Nephron progenitor cell (in vitro differentiated cells): ENCODE measurements around the gene PARD3.

Experiments used
- DNase-seq: peaks from one replicate; pipeline ENCODE4 v3.0.0; 2021
- H3K27ac Mint-ChIP-seq: 2 replicates; pipeline ENCODE4 v1.8.0; 2021; ENCODE audit warnings: mild to moderate bottlenecking, moderate library complexity, mixed read lengths
- H3K27me3 Mint-ChIP-seq: 2 replicates; pipeline ENCODE4 v1.8.0; 2021; ENCODE audit warnings: mild to moderate bottlenecking, low read depth, mixed read lengths; ENCODE audit not compliant: poor library complexity
- H3K36me3 Mint-ChIP-seq: 2 replicates; pipeline ENCODE4 v1.8.0; 2021; ENCODE audit warnings: low read depth, mixed read lengths
- H3K4me1 Mint-ChIP-seq: 2 replicates; pipeline ENCODE4 v1.8.0; 2021; ENCODE audit warnings: mixed read lengths
- H3K4me3 Mint-ChIP-seq: 2 replicates; pipeline ENCODE4 v1.8.0; 2021; ENCODE audit warnings: mild to moderate bottlenecking, moderate library complexity, mixed read lengths
- H3K9me3 Mint-ChIP-seq: 2 replicates; pipeline ENCODE4 v1.8.0; 2021; ENCODE audit warnings: mild to moderate bottlenecking, moderate library complexity, mixed read lengths
- CTCF ChIP-seq: fragments of 200-600 bp; sonication (generic); IDR thresholded peaks from 2 replicates; pipeline ENCODE4 v1.5.0; 2021; ENCODE audit warnings: antibody characterized with exemption

The PARD3 gene

GRCh38 chr10:34780818-34781380 is 34.2 kb downstream of the PARD3 start:
- peak; percentile 61 for DNase-seq
- Mint-ChIP-seq H3K9me3 (no peaks in the 10 kb centered on the region), H3K36me3 (peaks cover 15% of the 10 kb centered on the region), H3K27ac (peak overlapping the region; percentile 19), H3K27me3 (peaks cover 4% of the 10 kb centered on the region), H3K4me1 (peaks cover 56% of the 10 kb centered on the region), H3K4me3 (peak overlapping the region; percentile 70)
- no peak for TF ChIP-seq CTCF

DNA sequence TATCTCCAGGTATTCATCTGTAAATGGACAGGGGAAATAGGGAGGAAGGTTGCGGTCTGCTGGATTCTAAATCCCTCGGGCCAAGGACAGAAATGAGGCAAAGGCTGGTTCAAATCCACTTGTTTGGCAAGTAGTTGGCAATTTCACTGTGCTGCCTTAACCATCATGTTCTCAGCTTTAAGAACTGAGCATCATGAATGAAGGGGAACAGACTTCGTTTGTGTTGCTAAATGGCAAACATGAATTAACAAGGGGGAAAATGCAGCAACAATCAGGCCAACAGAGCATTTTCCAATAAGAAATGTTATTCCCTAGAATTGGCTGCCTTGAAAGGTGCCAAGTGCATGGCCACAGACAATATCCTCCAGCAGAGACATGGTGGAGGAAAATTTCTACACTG is 36.9 kb downstream of the PARD3 start:
- H3K4me1 Mint-ChIP-seq: peaks cover 53% of the 10 kb centered on the region
- TF ChIP-seq CTCF: no peak
- H3K36me3 Mint-ChIP-seq: peaks cover 10% of the 10 kb centered on the region
- no peaks in the 10 kb centered on the region for H3K9me3 Mint-ChIP-seq
- no peak overlapping the region for H3K4me3 Mint-ChIP-seq
- no peak for DNase-seq
- H3K27me3 Mint-ChIP-seq: peaks cover 3% of the 10 kb centered on the region
- peak overlapping the region; percentile 49 for H3K27ac Mint-ChIP-seq

GRCh38 chr10:34776090-34776690 is 38.9 kb downstream of the PARD3 start:
- no peak for DNase-seq
- H3K27ac Mint-ChIP-seq: no peak overlapping the region
- peaks cover 3% of the 10 kb centered on the region for H3K27me3 Mint-ChIP-seq
- no peak overlapping the region for H3K4me3 Mint-ChIP-seq
- no peaks in the 10 kb centered on the region for H3K9me3 Mint-ChIP-seq
- H3K36me3 Mint-ChIP-seq: peaks cover 10% of the 10 kb centered on the region
- TF ChIP-seq CTCF: no peak
- H3K4me1 Mint-ChIP-seq: peaks cover 38% of the 10 kb centered on the region

DNA sequence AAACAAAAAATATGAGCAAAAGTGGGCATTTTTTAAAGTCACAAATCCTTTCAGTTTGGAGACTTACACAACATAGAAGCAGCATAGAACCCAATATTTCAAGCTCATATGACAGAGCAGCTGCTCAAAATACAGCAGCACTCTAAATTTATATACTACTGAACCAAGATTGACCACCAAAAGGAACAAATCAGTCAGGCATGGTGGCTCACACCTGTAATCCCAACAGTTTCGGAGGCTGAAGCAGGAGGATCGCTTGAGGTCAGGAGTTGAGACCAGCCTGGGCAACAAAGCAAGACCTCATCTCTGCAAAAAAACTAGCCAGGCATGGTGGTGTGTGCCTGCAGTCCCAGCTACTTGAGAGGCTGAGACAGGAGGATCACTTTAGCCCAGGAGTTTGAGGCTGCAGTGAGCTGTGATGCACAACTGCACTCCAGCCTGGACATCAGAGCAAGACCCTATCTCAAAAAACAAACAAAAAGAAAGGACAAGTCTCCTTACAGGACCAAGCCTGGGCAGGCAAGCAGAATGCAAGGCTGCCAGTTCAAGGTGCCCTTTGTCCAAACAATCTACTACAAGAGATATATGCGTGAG is 40.0 kb downstream of the PARD3 start:
- no peak for TF ChIP-seq CTCF
- peak overlapping the region; percentile 21 for H3K27ac Mint-ChIP-seq
- no peak overlapping the region for H3K4me3 Mint-ChIP-seq
- H3K27me3 Mint-ChIP-seq: peaks cover 3% of the 10 kb centered on the region
- H3K4me1 Mint-ChIP-seq: peaks cover 28% of the 10 kb centered on the region
- no peak for DNase-seq
- no peaks in the 10 kb centered on the region for H3K9me3 Mint-ChIP-seq
- peaks cover 18% of the 10 kb centered on the region for H3K36me3 Mint-ChIP-seq

DNA sequence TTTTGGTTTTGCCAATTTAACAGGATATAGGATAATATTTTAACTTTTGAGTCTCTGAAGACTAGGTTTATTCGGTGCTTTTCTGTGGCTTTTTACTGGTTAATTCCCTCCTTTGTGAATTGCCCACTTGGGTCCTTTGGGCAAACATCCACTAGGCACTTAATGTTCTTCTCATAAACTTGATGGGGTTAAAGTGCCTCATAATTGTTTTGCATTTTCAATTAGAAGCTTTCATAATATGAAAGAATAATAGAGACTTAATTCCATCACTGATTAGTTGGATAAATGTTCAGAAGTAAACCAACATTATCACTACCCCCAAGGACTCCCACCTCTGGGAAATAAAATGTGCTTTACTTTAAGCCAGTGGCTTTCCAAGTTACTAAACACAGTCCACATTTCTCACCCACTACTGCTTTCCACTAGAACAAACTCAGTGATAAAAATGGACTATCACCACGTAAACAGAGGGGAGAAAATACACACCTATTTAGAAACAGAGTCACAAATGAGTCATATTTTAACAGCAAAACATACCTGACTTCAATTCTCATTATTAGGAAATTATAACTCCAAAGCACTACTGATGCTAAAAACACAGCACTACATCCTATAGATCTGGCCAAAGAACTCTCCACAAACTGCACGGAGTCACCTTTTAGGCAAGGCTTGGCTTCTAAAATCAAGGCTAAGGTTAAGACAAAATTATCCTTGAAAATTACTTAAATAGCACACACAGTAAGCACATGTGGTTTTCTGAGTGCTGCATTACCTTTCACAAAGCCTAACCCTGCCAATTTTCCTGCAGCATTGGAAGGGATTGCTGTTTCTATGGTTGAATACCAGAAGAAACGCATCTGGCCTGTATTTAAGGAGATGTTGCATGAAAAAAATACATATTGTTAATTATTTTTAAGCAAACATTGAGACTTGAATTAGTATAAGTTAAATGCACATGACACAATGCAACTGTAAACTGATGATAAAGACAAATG is 41.2 kb downstream of the PARD3 start:
- Mint-ChIP-seq H3K27me3 (peaks cover 3% of the 10 kb centered on the region), H3K36me3 (peaks cover 22% of the 10 kb centered on the region), H3K27ac (no peak overlapping the region), H3K9me3 (no peaks in the 10 kb centered on the region), H3K4me3 (no peak overlapping the region), H3K4me1 (peaks cover 33% of the 10 kb centered on the region)
- no peak for TF ChIP-seq CTCF
- no peak for DNase-seq
